ENCODE results near the gene ERC2. TPM values are rescaled to one million over a fixed set of nuclear protein-coding genes. Genes with fewer than 3 reads are reported as not detected.
A peak's percentile ranks its signal among the peaks of the same experiment; 100 is the strongest.

Gene ERC2
- total RNA-seq, 6 donors from 2014 or later: 0.67 to 14.7 (median 1.3) TPM

- WGBS, 2 donors: 72 to 83% methylated on average over 3 of the region's 3 CpGs
- H3K4me3 ChIP-seq: no peak overlapping the region
- no peak overlapping the region for H3K27ac ChIP-seq
- no peaks in the 10 kb centered on the region for H3K27me3 ChIP-seq
- no peaks in the 10 kb centered on the region for H3K9me3 ChIP-seq
- no peaks in the 10 kb centered on the region for H3K36me3 ChIP-seq
- DNase-seq (no peak), ATAC-seq (ENCODE audit: low FRiP score in 2 of 2) (no peak)
- no peaks in the 10 kb centered on the region for H3K4me1 ChIP-seq
- TF ChIP-seq, protein P1, sequence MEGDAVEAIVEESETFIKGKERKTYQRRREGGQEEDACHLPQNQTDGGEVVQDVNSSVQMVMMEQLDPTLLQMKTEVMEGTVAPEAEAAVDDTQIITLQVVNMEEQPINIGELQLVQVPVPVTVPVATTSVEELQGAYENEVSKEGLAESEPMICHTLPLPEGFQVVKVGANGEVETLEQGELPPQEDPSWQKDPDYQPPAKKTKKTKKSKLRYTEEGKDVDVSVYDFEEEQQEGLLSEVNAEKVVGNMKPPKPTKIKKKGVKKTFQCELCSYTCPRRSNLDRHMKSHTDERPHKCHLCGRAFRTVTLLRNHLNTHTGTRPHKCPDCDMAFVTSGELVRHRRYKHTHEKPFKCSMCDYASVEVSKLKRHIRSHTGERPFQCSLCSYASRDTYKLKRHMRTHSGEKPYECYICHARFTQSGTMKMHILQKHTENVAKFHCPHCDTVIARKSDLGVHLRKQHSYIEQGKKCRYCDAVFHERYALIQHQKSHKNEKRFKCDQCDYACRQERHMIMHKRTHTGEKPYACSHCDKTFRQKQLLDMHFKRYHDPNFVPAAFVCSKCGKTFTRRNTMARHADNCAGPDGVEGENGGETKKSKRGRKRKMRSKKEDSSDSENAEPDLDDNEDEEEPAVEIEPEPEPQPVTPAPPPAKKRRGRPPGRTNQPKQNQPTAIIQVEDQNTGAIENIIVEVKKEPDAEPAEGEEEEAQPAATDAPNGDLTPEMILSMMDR (IDR thresholded peaks at IDR 0.05): no peak
- TF ChIP-seq POLR2AphosphoS5 (IDR thresholded peaks at IDR 0.05) (no peak), POLR2A (IDR thresholded peaks at IDR 0.05) (no peak), EP300 (IDR thresholded peaks at IDR 0.05) (no peak)
Observed at GRCh38 chr3:55541016-55541415, 927.3 kb downstream of the ERC2 start.

GRCh38 chr3:55540579-55540978, 927.7 kb downstream of the ERC2 start:
- ATAC-seq (ENCODE audit: low FRiP score in 2 of 2) (no peak), DNase-seq (no peak)
- H3K27ac ChIP-seq: no peak overlapping the region
- H3K9me3 ChIP-seq: no peaks in the 10 kb centered on the region
- no peaks in the 10 kb centered on the region for H3K27me3 ChIP-seq
- WGBS, 2 donors: 76 to 86% methylated on average over 5 of the region's 5 CpGs
- H3K4me1 ChIP-seq: no peaks in the 10 kb centered on the region
- TF ChIP-seq POLR2A (IDR thresholded peaks at IDR 0.05) (no peak), POLR2AphosphoS5 (IDR thresholded peaks at IDR 0.05) (no peak), EP300 (IDR thresholded peaks at IDR 0.05) (no peak)
- TF ChIP-seq, protein P1 (IDR thresholded peaks at IDR 0.05): no peak
- H3K36me3 ChIP-seq: no peaks in the 10 kb centered on the region
- no peak overlapping the region for H3K4me3 ChIP-seq

- Histone ChIP-seq H3K27ac (no peak overlapping the region), H3K27me3 (no peaks in the 10 kb centered on the region), H3K4me1 (no peaks in the 10 kb centered on the region), H3K36me3 (no peaks in the 10 kb centered on the region), H3K4me3 (no peak overlapping the region), H3K9me3 (no peaks in the 10 kb centered on the region)
- DNase-seq (no peak), ATAC-seq (ENCODE audit: low FRiP score in 2 of 2) (no peak)
- TF ChIP-seq POLR2A (IDR thresholded peaks at IDR 0.05) (no peak), EP300 (IDR thresholded peaks at IDR 0.05) (no peak), POLR2AphosphoS5 (IDR thresholded peaks at IDR 0.05) (no peak)
- TF ChIP-seq, protein P1 (IDR thresholded peaks at IDR 0.05): no peak
- 83 to 88% methylated on average over 4 of the region's 4 CpGs for WGBS, 2 donors
Observed at GRCh38 chr3:55538158-55538557, 930.1 kb downstream of the ERC2 start.

DNA sequence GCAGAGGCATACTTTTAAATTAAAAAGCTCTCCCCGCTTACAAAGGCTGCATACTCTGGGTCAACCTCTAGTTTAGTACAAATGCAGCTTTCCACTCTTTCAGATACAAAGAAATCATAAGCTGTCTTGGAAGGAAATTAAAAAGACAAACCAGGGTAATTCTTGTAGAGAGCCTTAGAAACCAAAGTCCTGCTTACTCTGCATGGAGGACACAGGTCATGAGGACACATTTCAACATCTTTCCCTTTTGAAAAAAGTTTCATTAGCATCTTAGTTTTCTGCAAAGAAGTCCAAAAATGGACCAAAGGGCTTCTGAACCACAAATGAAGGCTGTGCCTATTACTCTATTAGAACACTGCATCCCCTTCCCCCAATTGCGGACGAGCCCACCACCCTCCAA, 930.7 kb downstream of the ERC2 start:
- H3K36me3 ChIP-seq: no peaks in the 10 kb centered on the region
- WGBS, 2 donors: 96% methylated on average over 3 of the region's 3 CpGs
- H3K27me3 ChIP-seq: no peaks in the 10 kb centered on the region
- no peak overlapping the region for H3K27ac ChIP-seq
- TF ChIP-seq EP300 (IDR thresholded peaks at IDR 0.05) (no peak), POLR2AphosphoS5 (IDR thresholded peaks at IDR 0.05) (no peak), POLR2A (IDR thresholded peaks at IDR 0.05) (no peak)
- TF ChIP-seq, protein P1 (IDR thresholded peaks at IDR 0.05): no peak
- no peaks in the 10 kb centered on the region for H3K9me3 ChIP-seq
- DNase-seq: no peak
- ATAC-seq (ENCODE audit: low FRiP score in 2 of 2): no peak
- H3K4me1 ChIP-seq: no peaks in the 10 kb centered on the region
- H3K4me3 ChIP-seq: no peak overlapping the region

GRCh38 chr3:55537129-55537528, 931.1 kb downstream of the ERC2 start:
- H3K27ac ChIP-seq: no peak overlapping the region
- H3K4me3 ChIP-seq: no peak overlapping the region
- WGBS, 2 donors: 87 to 91% methylated on average over 7 of the region's 7 CpGs
- ATAC-seq (ENCODE audit: low FRiP score in 2 of 2): no peak
- DNase-seq: peak in 1 of 2 donors; percentile 32
- H3K36me3 ChIP-seq: no peaks in the 10 kb centered on the region
- no peaks in the 10 kb centered on the region for H3K9me3 ChIP-seq
- no peaks in the 10 kb centered on the region for H3K27me3 ChIP-seq
- TF ChIP-seq EP300 (IDR thresholded peaks at IDR 0.05): no peak
- TF ChIP-seq, protein P1 (IDR thresholded peaks at IDR 0.05): no peak
- no peak for TF ChIP-seq POLR2A (IDR thresholded peaks at IDR 0.05)
- no peak for TF ChIP-seq POLR2AphosphoS5 (IDR thresholded peaks at IDR 0.05)
- H3K4me1 ChIP-seq: no peaks in the 10 kb centered on the region

All from upper lobe of left lung (tissue), 6 donors.